Stimulated activated CD8-positive, alpha-beta memory T cell treated with anti-CD3 and anti-CD28 coated beads, Interleukin-2, amount 100 ng/mL, for 48 hours (primary cell): ENCODE results near the gene CCM2.
"Not testable (repeated sequence)": the region's sequence is repeated elsewhere in the genome, so short reads cannot be mapped to it uniquely, and the experiment has no call there.

Experiments
- DNase-seq, 2 donors: peaks; one replicate each; pipeline ENCODE4 v3.0.0-alpha.2; 2020; ENCODE audit warnings: low read depth in 2 of 2

The CCM2 gene

DNA sequence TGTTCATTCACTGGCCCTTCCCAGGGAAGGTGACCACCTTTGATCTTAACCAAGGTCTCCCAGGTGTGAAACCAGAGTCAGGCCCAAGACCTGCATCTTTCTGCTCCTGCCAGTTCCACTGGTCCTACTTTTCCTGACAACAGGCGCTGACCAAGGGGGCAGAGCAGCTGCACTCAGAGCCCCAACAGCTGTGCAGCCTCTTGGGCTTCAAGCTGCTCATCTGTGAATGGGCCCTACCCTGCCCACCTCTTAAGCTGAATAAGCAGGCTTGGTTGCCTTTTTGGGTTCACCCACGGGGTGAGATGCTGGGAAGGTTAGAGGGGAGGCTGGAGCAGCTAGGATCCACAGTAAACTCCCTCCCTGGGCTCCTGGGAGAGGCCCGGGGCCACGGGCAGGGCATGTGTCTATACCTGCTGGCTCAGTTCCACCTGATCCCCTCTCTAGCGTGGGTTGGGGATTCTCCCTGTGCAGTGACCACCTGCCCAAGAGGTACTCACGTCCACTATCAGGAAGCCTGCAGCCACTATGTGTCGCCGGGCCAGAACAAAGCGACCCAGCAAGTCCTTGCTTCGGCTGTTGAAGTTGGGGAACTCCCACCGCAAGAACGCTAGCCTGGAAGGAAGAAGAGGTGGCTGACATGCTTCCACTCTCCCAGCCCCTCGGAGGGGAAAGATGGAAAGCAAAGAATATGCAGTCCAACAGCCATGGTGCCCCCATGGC is 100.9 kb downstream of the CCM2 start:
- no peak for DNase-seq

DNA sequence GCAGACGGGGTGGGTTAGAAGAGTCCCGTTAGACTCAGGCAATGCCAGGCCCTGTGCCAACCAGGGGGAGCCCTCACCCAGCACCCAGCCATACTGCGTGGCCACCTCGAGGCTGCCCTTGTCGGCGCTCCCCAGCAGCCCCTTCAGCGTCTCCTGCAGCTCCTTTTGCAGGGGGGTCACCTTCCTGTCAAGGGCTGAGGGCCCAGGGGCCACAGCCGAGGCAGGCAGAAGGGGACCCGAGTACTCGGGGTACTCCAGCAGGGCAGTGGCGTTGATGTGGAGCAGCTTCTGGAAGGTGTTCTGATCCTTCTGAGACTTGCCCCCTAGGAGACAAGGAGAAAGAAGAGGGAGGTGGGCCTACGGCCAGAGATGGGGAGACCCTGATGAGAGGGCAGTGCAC is 101.7 kb downstream of the CCM2 start:
- no peak for DNase-seq

DNA sequence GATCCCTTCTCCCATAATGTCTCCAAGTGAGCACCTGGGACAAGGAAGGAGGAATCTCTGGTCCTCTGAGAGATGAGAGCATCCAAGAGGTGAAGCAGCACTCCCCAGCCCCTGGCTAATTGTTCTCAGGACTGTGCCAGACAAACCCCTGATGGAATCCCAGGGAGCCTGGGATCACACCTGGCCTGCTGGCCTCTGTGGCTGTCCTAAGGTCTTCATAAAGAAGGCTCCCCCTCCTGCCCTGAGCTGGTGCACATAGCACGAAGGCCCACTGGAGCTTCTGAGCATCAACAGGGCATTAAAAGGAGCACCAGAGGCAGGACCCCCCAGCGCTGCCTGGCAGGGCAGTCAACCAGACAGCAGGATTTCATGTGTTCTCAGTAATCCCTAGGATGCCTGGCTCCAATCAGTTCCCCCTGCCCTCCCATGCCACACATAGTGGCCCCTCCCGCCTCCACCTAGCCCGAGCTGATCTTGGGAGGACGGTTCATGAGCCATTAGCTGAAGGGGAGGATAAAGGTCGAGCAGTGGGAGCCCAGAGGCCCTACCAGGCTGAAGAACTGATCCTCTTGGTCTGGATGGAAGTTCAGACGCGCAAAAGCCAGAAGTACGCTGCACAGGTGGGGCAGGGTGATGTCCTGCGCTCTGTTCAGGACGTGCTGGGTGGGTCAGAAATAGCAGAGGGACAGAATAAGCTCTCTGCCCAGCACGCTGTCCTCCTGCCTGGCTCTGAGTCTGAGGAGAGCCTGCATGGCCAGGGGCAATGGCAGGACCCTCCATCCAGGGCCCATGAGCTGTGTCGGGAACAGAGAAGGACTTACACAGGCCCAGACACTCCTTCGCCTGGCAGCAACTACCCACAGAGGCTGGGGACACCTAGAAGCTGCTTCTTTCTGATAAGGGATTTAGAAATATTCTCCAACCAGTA is 103.0 kb downstream of the CCM2 start:
- no peak for DNase-seq

GRCh38 chr7:45103958-45104843 is 104.2 kb downstream of the CCM2 start:
- no peak for DNase-seq

DNA sequence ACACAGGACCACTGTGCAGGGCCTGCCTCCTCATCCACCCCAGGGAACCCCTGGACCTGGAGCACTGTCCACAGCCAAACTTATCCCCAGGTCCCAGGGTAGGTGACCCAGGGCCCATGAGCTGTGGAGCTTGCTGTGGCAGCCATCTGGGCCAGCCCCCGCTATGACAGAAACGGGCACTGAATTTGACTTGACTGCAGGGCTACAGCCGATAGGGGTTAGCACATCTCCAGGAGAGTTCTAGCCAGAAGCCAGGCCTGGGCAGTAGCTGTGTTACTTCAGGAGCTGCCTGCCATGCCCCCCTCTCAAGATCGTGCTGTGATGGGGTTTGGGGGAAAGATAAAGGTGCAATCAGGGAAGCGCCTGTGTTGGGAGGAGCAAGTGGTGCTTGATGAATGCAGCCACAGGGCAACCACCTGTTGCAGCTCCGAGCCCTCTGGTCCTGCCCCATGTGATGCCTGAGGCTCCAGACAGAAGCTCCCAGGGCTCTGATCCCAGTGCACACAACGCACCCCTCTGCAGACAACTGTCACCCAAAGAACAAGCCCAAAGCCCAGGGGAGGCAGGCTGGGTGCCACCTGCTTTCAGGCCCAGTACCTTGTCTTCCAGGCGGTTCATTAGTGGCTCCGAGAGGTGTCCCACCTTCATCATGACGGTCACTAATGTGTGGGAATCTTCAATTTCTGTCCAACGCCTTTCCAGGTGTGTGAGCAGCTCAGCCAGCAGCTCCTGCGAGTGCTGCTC is 105.0 kb downstream of the CCM2 start:
- DNase-seq = no peak

DNA sequence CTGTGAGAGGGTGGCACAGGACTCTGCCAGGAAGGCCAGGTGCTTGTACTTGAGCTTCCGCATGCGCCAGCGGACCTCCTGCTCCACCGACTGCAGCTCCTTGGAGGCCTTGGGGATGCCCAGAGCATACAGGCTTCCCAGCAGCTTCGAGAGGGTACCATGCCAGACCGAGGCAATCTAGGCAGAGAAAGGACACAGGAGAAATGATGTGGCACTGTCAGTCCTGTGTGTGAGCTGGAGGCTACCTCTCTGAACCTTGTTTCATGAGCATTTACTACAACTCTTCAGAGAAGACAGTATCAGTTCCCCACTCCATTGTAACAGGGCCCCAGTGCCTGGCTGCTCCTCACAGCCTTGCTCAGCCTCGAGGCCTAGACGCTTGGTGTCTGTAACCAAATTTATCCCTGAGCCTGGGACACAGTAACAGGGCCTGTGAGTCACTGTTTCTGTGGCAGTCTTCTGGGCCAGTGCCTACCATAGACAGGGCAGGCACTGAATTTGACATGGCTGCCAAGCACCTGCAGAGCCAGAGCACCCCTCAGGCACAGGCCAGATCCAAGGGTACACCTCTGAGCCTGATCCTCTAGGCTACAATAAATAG is 105.7 kb downstream of the CCM2 start:
- DNase-seq = no peak

DNA sequence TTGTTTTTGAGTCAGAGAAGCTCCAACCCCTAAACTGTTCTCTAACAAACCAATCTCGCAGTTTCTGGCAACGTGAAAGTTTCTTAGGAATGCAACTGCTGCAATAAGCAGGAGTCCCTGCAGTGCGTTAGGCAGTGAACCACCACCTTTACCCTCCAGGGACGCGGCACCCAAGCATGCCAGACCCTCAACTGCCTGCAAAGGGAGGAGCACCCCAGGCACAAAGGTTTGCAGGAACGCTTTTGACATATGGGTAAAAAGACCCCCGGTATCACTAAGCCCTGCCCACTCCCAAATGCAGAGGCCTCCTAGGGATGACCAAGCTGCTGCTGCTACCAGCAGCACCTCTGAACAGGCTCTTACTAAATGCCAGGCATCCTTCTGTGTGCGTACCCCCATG is 106.8 kb downstream of the CCM2 start:
- no peak for DNase-seq

DNA sequence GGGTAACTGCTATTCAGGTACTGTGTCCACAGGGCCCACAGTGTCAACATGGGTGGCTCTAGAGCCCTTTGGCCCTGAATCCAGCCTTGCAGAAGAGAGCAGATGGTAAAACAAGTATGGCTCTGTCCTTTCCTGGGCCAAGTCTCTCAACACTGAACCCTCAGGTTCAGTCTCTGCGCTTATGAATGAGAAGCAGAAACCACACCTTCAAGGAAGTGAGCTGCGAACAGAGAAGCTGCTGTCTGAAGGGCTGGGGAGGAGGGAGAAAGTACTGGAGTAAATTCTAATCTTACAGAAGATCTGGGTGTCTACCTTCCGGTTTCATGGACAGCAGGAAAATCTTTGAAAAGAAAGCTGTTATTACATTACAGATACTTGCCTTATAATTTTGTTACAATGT is 107.4 kb downstream of the CCM2 start:
- DNase-seq = no peak

DNA sequence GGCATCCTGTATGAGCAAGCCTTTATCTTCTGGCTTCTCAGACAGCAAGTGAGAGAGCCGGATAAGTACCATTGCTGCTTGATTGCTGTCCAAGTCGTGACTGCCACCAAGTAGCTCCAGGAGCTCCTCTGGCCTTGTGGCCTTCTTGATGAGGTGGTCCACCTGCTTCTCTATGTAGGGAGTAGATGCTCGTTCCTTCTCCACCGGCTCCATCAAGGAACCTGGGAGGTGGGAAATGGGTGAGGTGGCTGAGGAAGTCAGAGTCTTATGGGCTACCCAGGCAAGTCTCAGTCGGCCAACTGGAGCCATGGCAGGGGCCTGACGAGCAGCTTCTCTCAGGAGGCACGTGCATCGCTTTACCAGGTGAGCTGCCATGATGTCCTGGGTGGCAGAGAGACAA is 108.9 kb downstream of the CCM2 start:
- no peak for DNase-seq

DNA sequence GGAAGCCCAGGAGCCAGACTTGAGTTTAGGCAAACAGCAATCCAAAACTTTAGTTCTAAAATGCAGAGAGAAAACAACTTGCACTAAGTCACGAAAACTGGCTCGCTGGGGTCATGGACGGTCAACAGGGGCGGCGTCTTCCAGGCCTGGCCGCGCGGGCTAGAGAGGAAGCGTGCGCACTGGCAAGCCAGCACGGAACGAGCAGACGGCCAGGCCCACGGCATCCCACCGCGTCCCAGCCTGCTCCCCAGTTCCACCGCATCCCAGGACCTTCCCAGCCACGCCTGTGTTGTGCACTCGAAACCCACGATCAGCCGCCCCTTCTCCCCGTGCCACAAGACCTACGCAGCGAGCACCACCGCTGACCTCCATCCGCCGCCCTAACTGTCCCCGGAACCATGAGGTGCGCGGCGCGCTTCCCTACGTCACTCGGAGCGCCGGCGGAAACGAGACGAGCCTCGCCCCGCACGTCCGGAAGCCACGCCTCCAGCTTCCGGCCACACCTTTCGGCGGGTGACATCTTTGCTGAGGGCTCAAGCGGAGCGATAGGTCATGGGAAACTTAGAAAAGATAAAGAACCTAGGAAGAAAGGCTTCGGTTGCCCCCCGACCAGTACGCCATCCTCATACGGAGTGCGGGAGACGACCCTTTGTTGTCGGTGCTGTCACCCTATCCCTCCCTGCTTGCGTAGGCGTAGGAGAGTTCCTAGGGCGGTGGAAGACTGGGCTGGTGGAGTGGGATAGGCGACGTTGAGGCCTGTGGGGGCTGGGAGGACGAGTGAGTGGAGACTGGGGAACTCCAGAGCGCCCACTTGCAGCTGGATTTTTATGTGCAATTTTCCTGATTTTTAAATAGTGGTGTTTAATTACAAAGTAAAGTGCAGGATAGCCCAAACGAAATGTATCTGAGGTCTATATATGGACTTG is 111.6 kb downstream of the CCM2 start, which contains the start of gene TBRG4:
TSS of gene TBRG4 (minus strand) at position 400 of the 926 bp plus-strand sequence. CDS start 2,460 bp downstream, outside the sequence.
- DNase-seq = peak; percentile 92 to 94

GRCh38 chr7:45112648-45113047 is 112.6 kb downstream of the CCM2 start:
- no peak for DNase-seq

DNA sequence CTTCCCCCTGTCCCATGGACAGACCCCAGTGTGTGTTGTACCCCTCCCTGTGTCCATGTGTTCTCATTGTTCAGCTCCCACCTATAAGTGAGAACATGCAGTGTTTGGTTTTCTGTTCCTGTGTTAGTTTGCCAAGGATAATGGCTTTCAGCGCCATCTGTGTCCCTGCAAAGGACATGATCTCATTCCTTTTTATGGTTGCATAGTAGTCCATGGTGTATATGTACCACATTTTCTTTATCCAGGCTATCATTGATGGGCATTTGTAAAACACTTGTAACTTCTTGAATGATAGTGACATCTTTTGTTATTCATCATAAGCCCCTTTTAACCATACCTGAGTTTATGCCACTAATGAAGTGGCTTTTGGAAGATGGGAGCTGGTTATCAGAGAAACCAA is 114.3 kb downstream of the CCM2 start:
- DNase-seq = not testable (repeated sequence)

DNA sequence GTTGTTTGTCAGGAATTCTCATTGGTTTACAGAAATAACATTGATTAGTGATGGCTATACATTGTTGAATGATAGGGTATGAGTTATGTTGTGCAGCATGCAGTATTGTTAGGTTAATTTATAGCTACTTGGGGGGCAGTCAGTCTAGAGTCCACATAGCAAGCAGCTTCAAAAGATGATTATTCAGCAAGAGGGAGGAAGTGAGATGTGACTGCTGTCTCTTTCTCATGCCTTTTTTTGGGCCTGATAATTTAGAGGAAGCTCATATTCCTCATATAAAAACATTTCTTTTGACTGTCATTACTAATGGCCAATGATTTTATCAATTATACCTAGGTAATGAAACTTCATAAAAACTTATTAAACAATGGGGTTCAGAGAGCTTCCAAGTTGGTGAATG is 114.9 kb downstream of the CCM2 start:
- no peak for DNase-seq

DNA sequence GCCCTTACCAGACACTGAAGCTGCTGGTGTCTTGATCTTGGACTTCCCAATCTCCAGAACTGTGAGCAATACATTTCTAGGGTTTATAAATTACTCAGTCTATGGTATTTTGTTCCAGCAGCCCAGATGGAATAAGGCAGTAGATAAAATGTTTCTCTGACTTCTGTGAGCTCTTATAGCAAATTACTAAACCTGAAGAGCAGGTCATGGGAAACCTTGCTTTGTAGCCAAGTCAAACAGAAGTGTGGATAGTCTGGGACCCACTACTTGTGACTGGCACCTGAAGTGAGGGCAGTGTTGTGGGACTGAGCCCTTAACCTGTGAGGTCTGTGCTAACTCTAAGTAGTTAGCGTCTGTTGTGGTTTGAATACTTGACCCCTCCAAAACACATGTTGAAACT is 116.0 kb downstream of the CCM2 start:
- DNase-seq = no peak

DNA sequence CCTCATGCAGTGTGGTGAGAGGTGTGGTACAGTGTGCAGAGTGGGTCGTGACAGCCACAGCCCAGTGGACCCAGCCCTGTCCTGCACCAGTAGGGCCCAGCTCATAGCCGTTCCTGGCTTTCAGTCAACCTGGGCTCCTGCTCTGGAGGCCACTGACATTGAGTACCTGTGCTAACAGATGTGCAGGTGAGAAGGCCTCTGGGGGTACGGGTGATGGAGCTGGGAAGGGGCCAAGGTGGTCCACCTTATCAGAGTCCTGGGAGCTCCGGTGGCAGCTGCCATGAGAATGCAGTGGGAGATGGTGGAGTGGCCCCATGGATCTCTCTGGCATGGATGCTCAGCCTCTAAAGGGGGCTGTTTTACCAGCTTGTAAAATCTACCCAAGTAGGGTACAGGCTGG is 117.6 kb downstream of the CCM2 start:
- DNase-seq = no peak

GRCh38 chr7:45118292-45118691 is 118.3 kb downstream of the CCM2 start:
- no peak for DNase-seq

GRCh38 chr7:45118889-45119331 is 118.9 kb downstream of the CCM2 start:
- no peak for DNase-seq

- DNase-seq = no peak
Measured at GRCh38 chr7:45119550-45119949, 119.5 kb downstream of the CCM2 start.

GRCh38 chr7:45122975-45123860 is 123.2 kb downstream of the CCM2 start:
- DNase-seq = no peak
